Raji (cell line): Measurements from ENCODE around the gene FYN.

ENCODE experiments used
- POLR2A ChIP-seq: IDR thresholded peaks from 2 replicates; pipeline ENCODE4 v1.6.1; 2011; ENCODE audit warnings: low read depth, low read length, control low read depth; ENCODE audit not compliant: insufficient read depth

FYN gene

DNA sequence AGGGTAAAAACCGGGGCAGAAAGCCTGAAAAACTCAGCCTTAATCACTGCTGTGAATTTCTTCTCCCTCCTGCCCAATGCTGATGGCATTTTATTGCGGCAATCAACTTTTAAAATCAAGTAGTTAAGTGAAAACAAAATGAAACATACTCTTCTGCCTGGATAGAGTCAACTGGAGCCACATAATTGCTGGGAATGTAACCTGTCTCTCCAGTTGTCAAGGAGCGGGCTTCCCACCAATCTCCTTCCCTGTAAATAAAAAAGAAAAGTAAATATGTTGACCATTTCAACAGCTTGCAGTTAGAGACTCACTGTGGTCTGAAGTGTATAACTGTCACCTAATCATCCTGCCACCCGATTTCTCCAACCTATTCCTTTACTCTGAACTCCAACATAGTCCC is 165.5 kb downstream of the FYN start:
- TF ChIP-seq POLR2A = no peak

DNA sequence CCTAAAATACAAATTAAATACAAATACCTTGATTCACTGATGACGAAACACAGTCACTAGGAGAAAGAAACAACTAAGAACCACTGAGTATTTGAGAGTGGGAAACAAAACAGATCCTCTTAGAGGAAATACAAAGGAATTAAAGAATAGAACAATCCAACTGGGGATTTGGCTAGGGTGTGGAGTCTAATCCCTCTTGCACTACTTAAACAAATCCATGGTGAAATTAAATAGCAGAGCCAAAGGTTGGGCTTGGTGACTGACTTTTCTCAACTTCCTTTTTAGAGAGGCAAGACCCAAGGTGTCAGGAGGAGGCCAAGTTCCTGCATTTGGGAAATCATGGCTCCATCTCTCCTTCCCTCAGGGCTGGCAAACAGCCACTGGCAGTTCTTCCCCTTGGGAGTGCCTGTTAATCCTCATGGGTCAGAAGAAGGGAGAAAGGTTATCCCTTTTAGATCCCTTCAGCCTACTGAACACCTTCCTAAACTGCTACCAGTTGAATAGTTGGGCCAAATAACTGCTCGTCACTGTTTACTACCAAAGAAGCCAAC is 166.3 kb downstream of the FYN start:
- TF ChIP-seq POLR2A = no peak

DNA sequence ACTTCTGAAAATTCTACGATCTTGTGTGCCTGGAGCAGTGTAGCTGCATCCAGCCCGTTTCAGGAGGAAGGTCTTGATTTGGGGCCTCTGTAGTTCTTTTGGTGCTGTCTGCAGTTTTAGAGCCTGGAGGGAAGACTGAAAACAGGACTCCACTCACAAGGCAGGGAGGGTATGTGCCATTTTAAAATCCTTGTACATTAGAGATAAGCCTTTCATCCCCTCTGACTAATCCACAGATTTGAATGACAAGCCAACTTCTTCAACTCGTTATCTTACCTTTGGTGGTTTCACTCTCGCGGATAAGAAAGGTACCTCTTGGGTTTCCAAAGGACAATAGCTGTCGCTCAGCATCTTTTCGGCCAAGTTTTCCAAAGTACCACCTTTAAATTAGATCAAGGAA is 169.5 kb downstream of the FYN start:
- no peak for TF ChIP-seq POLR2A

DNA sequence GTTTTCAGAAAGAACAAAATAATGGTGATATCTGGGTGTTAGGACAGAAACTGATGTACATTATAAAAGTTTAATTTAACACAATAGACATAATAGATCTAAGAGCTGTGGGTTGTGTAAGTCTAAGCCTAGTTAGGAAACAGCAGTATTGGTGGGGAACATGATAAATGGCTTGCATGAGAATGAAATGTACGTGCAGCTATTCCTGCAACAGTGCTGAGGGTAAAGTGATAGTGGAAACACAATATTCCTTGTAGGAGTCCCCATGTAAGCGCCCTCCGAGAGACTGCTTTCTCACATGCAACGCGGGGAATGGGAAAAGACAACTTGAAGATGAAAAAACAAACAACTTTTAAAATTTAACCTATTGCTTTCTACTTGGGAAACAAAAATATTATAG is 171.0 kb downstream of the FYN start:
- no peak for TF ChIP-seq POLR2A

DNA sequence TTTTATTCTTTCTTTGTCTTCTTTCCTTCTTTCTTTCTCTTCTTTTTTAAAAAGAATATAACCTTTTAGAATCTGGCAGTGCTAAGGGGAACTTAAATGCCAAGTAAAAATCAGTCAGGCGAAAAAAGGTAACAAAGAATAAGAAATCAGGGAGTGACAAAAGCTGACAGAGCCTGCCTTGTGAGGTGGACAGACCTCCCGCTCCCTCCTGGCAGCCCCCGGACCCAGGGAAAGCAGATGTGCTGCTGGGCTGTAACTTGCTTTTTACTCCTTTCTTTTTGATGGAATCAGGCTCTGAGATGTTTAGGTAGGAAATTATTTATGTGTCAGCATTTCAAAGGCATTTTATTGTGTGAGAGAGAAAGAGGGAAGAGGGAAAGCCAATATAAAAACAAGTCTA is 172.1 kb downstream of the FYN start:
- no peak for TF ChIP-seq POLR2A

DNA sequence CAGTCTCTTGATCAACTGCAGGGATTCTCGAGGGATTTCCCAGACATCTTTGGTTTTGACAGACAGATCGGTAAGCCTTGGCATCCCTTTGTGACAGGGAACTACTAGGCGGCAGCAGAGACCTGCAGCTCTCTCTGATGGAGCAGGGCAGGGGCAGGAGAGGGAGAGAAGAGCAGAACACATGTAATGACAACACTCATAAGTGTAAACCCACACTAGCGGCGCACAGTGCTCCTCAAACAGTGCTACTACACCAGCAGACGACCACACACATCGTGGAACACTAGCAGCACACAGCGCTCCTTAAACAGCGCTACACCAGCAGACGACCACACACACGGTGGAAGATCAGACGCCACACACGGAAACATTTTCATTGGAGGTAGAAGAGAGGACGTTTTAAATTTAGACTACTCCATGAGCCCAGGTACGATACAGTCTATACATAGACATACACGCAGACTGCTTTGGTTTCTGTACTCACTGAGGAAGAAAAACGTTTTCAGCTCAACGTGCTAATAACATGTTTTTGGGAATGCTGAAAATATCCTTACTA is 173.0 kb downstream of the FYN start:
- no peak for TF ChIP-seq POLR2A

DNA sequence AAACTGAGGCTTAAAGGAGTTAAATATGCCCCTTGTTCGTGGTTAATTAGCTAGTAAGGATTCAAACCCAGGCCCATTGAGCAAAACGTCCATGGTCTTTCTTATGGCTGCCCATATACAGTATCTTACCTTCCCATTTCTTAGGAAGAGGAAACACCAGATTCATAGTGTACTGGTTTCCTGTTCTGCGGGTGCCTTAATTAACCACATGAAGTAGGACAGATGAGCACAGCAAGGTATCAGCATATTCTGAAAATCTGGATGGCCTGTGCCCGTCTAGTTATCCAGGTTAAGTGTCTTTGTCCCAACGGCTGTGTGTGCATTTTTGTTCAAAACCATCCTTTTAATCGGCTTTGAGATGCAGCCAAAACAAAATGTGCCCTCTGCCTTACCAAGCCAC is 174.1 kb downstream of the FYN start:
- no peak for TF ChIP-seq POLR2A

DNA sequence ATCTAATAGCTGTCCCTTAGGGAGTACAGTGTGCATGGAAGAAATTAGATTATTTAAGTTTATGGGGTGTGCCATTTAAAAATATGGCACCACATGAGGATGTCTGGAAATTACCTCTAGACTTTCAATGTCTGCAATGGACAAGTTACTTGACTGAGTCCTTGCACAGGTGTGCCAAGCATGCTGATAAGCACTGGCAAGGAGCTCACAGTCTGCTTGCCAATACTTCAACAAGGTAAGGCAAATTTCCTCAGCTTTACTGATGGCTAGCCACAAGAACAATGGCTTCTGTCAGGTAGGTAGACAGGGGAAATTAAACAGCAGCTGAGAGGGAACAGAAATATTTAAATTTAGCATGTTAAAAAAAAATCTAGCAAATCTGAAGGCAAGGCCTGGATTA is 176.4 kb downstream of the FYN start:
- TF ChIP-seq POLR2A = no peak

DNA sequence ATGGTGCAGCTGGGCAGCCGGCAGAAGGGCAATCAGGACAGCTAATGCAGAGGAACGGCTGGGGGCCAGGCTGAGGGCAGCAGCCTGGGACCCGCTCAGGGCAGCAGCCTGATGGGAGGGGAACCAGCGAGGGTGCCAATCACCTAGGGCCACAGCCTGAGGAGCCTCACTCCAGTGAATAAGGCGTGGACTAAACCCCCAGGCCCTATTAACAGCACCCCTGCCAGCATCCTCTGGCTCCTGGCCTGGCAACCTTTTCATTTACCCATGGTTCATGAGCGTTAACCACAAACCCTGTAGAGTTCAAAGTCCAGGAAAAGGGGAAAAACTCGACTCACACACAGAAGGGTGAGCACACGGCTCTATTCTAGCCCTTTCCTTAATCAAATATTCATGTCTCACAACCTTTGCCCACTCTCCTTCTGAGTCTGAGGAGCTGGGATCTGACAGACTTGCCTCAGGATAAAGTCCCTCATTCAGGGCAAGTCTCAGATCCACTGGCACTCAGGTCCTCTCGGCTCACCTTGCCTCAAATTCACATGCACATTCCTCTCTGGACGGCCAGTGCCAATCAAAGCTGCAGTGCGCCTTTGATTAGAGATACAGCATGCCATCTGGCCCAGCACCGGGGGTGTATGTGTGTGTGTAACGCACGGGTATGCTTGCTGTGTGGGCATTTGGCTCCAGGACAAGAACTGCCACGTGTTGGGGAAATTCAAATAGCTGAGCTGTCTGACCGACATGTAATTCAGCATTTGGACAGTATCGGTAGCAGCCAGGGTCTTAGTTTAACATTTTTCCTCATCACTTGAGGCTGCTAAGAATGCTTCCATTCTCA is 180.7 kb downstream of the FYN start:
- TF ChIP-seq POLR2A = no peak

DNA sequence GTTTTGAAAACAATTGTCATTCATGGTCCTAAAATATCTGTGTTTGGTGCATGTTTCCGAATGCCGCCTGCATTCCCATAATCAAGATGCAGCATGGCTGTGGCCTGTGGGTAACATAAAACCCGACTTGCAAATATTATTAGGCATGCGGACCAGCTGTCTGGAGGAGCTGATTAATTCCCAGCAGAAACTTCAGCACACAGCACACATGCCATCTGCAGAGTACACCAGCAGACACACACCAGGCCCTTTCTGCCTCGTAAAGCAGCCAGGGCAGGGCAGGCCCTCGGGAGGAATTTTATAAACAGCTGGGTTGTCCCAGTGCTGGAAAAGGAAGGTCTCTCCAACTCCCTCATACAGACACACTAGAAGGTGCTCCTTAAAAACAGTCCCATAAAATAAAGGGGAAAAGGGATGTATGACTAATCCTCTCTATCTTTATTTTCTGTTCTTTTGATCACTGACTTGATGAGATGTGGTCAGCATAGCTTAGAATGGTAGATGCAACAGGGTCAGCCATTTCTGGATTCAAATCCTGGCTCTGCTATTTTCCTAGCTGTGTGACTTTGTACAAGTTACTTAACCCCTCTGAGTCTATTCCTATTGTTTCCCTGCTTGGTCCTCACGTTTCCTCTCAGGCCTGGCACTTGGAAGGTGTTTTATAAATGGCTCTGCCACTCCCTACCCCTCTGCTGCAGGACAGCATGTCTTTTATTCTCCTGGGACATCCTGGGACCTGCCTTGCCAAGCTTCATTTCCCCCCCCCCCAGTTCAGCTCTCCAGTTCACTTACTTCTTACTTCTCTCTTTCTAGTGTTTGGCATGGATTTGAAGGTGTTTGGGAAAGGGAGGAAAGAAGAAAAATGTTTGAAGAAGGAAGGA is 181.7 kb downstream of the FYN start:
- TF ChIP-seq POLR2A = no peak

DNA sequence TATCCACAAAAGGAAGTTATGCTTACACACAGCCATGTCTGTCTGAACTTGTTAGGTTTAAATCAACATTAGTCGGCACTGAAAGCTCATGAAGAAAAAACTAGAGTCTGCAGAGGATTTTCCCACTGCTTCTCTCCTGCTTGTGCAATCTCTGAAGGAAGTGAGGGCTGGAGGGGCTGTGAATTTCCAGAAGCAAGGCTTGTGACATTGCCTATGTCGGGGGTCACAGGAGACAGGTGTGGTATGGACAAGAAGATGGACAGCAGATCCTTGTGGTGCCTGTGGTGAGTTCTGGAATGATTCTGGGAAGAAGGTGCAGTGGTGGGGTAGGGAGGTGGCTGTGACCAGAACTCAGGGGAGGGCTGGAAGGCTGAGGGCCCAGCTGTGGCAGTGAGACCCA is 183.3 kb downstream of the FYN start:
- TF ChIP-seq POLR2A = no peak

DNA sequence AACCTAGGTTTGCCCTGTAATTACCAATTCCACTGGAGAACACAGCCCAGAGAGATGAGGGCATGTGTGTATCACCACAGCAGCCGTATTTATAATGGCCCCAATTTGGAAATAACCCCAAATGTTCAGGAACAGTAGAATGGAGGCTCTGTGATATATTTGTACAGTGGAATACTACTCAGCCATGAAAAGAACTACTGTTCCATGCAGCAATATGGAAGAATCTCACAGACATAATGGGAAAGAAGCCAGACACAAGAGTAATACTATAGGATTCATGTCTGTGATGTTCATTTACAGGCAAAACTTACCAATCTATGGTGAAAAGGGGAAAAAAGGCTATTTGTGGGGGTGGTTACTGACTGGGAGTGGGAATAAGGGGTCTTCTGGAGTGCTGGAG is 183.8 kb downstream of the FYN start:
- no peak for TF ChIP-seq POLR2A

DNA sequence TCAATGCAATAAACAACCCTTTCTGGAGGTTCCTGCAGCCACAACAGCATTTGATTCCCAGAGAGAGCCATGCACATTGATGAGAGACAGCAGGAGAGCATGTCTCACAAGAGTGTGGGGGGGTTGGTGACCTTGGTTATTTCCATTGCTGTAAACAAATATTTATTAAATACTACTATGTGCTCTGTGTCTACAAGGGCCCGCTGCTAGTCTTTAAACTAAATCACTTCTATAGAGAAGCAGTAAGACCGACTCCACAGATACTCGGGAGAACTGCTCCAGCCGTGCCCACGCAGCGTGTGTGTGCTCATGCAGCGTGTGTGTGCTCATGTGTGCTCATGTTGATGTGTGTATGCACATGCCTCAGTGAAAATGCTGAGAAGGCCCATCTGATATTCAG is 184.9 kb downstream of the FYN start:
- no peak for TF ChIP-seq POLR2A

DNA sequence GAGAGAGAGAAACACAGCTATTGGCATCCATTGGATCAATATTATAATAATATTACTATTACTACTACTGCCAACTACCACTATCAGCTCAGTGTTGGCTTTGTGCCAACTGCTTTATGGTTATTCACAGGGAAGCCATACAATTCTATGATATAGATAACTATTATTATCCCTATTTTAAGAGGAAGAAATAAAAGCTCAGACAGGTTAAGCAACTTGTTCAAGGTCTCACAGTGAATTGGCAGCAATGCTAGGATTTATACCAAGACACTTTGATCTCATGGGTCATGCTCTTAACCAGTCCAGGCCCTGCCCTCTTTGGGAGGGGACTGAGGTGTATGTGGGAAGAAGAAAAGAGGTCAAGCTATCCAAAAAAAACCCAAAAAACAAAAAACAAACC is 185.6 kb downstream of the FYN start:
- no peak for TF ChIP-seq POLR2A

DNA sequence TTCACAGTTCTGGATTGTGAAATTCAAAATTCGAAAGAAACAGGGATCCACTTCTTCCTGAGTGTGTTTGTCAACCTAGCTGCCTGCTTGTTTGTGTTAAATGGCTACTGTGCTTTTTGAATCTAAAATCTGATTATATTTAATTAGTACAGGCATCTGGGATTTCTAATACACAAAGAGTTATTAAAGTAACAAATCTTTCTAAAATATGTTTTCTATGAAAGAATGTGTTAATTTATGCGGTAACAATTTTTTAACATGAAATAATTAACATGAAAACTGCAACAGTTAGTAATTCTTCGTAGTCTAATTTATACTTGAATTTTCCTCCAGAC is 186.4 kb downstream of the FYN start:
- no peak for TF ChIP-seq POLR2A
